Chondrocyte (in vitro differentiated cells): ENCODE measurements around the gene SVIL. TPM values are rescaled to one million over a fixed set of nuclear protein-coding genes. Genes with fewer than 3 reads are reported as not detected.
"Not testable (repeated sequence)": the region's sequence is repeated elsewhere in the genome, so short reads cannot be mapped to it uniquely, and the experiment has no call there.

ENCODE experiments used
- DNase-seq: peaks from one replicate; pipeline ENCODE4 v3.0.0; 2021; ENCODE audit warnings: mixed read lengths, low spot score
- H3K27ac Mint-ChIP-seq: one replicate; pipeline ENCODE4 v1.8.0; 2021; ENCODE audit warnings: mild to moderate bottlenecking, moderate library complexity, mixed read lengths; ENCODE audit not compliant: unreplicated experiment
- H3K27me3 Mint-ChIP-seq: 2 replicates; pipeline ENCODE4 v1.8.0; 2021; ENCODE audit warnings: low read depth, mixed read lengths
- H3K36me3 Mint-ChIP-seq: 2 replicates; pipeline ENCODE4 v1.8.0; 2021; ENCODE audit warnings: low read depth, mixed read lengths
- H3K4me1 Mint-ChIP-seq: 2 replicates; pipeline ENCODE4 v1.8.0; 2021; ENCODE audit warnings: low read depth, mild to moderate bottlenecking, mixed read lengths
- H3K4me3 Mint-ChIP-seq: one replicate; pipeline ENCODE4 v1.8.0; 2021; ENCODE audit warnings: mild to moderate bottlenecking, moderate library complexity, mixed read lengths; ENCODE audit not compliant: unreplicated experiment
- H3K9me3 Mint-ChIP-seq: 2 replicates; pipeline ENCODE4 v1.8.0; 2021; ENCODE audit warnings: low read depth, mixed read lengths
- CTCF ChIP-seq: fragments of 200-600 bp; sonication (generic); IDR thresholded peaks from 2 replicates; pipeline ENCODE4 v1.5.0; 2021; ENCODE audit warnings: antibody characterized with exemption, mild to moderate bottlenecking, moderate library complexity
- total RNA-seq: library from RNA; stranded (reverse); gene quantifications from 3 replicates; pipeline ENCODE4 v1.2.1, GENCODE V29; 2021

Gene SVIL
- total RNA-seq, 1 donor from 2014 or later = 112 TPM

- peak overlapping the region; percentile 34 for H3K27ac Mint-ChIP-seq
- H3K9me3 Mint-ChIP-seq = no peaks in the 10 kb centered on the region
- H3K27me3 Mint-ChIP-seq = no peaks in the 10 kb centered on the region
- TF ChIP-seq CTCF = no peak
- H3K4me1 Mint-ChIP-seq = peaks cover 20% of the 10 kb centered on the region
- H3K36me3 Mint-ChIP-seq = peaks cover 44% of the 10 kb centered on the region
- no peak overlapping the region for H3K4me3 Mint-ChIP-seq
- DNase-seq = no peak
Observed at GRCh38 chr10:29470843-29471543, 163.8 kb downstream of the SVIL start.

- H3K4me1 Mint-ChIP-seq = peaks cover 20% of the 10 kb centered on the region
- peak; percentile 63 for TF ChIP-seq CTCF
- no peaks in the 10 kb centered on the region for H3K9me3 Mint-ChIP-seq
- no peak overlapping the region for H3K4me3 Mint-ChIP-seq
- H3K36me3 Mint-ChIP-seq = peaks cover 47% of the 10 kb centered on the region
- DNase-seq = no peak
- no peak overlapping the region for H3K27ac Mint-ChIP-seq
- no peaks in the 10 kb centered on the region for H3K27me3 Mint-ChIP-seq
Observed at GRCh38 chr10:29470355-29470705, 164.4 kb downstream of the SVIL start.

DNA sequence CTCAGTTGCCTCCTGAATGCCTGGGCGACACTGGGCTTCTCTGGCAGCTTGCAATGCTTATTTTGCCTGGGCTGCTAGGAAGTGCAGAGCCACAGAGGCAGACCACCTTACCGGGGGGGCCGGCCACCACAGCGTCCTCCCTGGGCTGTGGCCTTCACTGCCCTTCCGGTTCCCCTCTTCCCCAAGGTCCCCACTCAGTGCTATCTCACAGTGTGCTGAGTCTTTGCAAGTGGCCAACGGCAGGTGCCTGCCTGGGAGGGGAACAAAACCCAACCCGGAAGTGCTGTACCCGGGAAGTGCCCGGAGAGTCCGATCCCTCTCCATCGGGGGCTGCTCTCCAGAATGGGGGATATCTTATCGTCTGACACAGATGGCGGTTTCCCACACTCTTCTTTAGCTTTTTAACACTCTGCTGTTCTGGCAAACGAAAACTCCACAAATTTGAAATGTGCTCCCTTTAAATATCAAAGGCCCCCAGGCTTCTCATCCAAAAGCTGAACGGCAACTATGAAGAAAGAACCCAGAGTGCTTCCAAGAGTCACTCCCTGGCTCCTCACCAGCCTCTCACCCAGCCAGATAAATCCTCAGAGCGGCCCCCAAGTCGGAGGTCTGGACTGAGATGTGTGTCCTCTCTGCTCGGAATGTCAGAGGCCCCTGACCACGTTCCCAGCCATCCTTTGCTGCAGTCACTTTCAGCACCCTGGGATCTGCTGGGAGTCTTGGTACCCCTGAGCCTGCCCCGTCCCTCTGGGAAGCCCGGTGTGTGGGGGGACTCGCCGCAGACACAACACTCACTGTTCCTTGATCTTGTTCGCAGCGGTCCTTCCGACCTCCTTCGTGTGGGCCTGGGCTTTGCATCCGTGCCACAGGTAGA, 165.1 kb downstream of the SVIL start:
- Mint-ChIP-seq H3K36me3 (peaks cover 52% of the 10 kb centered on the region), H3K9me3 (no peaks in the 10 kb centered on the region), H3K4me1 (peaks cover 20% of the 10 kb centered on the region), H3K27me3 (no peaks in the 10 kb centered on the region), H3K4me3 (no peak overlapping the region), H3K27ac (peak overlapping the region; percentile 51)
- DNase-seq = no peak
- TF ChIP-seq CTCF = no peak

GRCh38 chr10:29465384-29465783, 169.4 kb downstream of the SVIL start:
- no peaks in the 10 kb centered on the region for H3K27me3 Mint-ChIP-seq
- peaks cover 8% of the 10 kb centered on the region for H3K4me1 Mint-ChIP-seq
- H3K4me3 Mint-ChIP-seq = no peak overlapping the region
- peak; percentile 37 for TF ChIP-seq CTCF
- no peak overlapping the region for H3K27ac Mint-ChIP-seq
- H3K9me3 Mint-ChIP-seq = peaks cover 4% of the 10 kb centered on the region
- DNase-seq = no peak
- peaks cover 56% of the 10 kb centered on the region for H3K36me3 Mint-ChIP-seq

- H3K36me3 Mint-ChIP-seq = peaks cover 57% of the 10 kb centered on the region
- not testable (repeated sequence) for H3K27ac Mint-ChIP-seq, H3K27me3 Mint-ChIP-seq, H3K9me3 Mint-ChIP-seq, H3K4me1 Mint-ChIP-seq, DNase-seq, H3K4me3 Mint-ChIP-seq
Observed at GRCh38 chr10:29464671-29465171, 170.1 kb downstream of the SVIL start.
